ENCODE measurements around the gene TMEM50A.
"Not testable (repeated sequence)": the region's sequence is repeated elsewhere in the genome, so short reads cannot be mapped to it uniquely, and the experiment has no call there.

GRCh38 chr1:25383090-25383489 lies 45.0 kb downstream of the TMEM50A start:
- not testable (repeated sequence) for TF ChIP-seq POLR2AphosphoS5, POLR2A (IDR thresholded peaks at IDR 0.05; ENCODE audit: low read depth, low read length)

Data from GM12892 (cell line).